ENCODE data around the gene BMPR1A. TPM values are rescaled to one million over a fixed set of nuclear protein-coding genes. Genes with fewer than 3 reads are reported as not detected.

BMPR1A gene
- 100 to 1,000 TPM in 1 of 5 donors, 10 to 100 TPM in 4; 18.3 to 104 (median 35.3) TPM for total RNA-seq
- polyA plus RNA-seq = 1 to 10 TPM; 5.8 to 6.5 (median 5.9) TPM
- long read RNA-seq, donor 1, full-length matches to known transcripts = 1 of 1 reads
- long read RNA-seq, donor 1, partial matches to known transcripts = 0 of 1 reads
- long read RNA-seq, donor 1, other reads (novel, unspliced or antisense) = 0 of 1 reads
- long read RNA-seq, donor 2, full-length matches to known transcripts = 4 of 4 reads
- long read RNA-seq, donor 2, partial matches to known transcripts = 0 of 4 reads
- long read RNA-seq, donor 2, other reads (novel, unspliced or antisense) = 0 of 4 reads
- long read RNA-seq, donor 3, full-length matches to known transcripts = 1 of 13 reads
- long read RNA-seq, donor 3, partial matches to known transcripts = 12 of 13 reads
- long read RNA-seq, donor 3, other reads (novel, unspliced or antisense) = 0 of 13 reads
- long read RNA-seq, donor 4 = 0 reads
- long read RNA-seq, donor 5, full-length matches to known transcripts = 5 of 13 reads
- long read RNA-seq, donor 5, partial matches to known transcripts = 8 of 13 reads
- long read RNA-seq, donor 5, other reads (novel, unspliced or antisense) = 0 of 13 reads
- long read RNA-seq, donor 6, full-length matches to known transcripts = 6 of 42 reads
- long read RNA-seq, donor 6, partial matches to known transcripts = 36 of 42 reads
- long read RNA-seq, donor 6, other reads (novel, unspliced or antisense) = 0 of 42 reads
- long read RNA-seq, donor 7, full-length matches to known transcripts = 8 of 14 reads
- long read RNA-seq, donor 7, partial matches to known transcripts = 6 of 14 reads
- long read RNA-seq, donor 7, other reads (novel, unspliced or antisense) = 0 of 14 reads
- long read RNA-seq, donor 8, full-length matches to known transcripts = 2 of 2 reads
- long read RNA-seq, donor 8, partial matches to known transcripts = 0 of 2 reads
- long read RNA-seq, donor 8, other reads (novel, unspliced or antisense) = 0 of 2 reads
- long read RNA-seq, donor 9 = 0 reads
- long read RNA-seq, donor 10, full-length matches to known transcripts = 1 of 1 reads
- long read RNA-seq, donor 10, partial matches to known transcripts = 0 of 1 reads
- long read RNA-seq, donor 10, other reads (novel, unspliced or antisense) = 0 of 1 reads

GRCh38 chr10:86756511-86757112 is at the start of gene BMPR1A:
BMPR1A (plus strand) TSS chr10:86756619; CDS start chr10:86876019, 119,400 bp downstream.
- WGBS, 5 donors = 0% methylated on average over 6 to 79 of the region's 85 CpGs
- peak in 1 of 4 donors; percentile 19 for TF ChIP-seq POLR2A (IDR thresholded peaks at IDR 0.05)
- TF ChIP-seq CTCF (IDR thresholded peaks at IDR 0.05) = no peak
- TF ChIP-seq POLR2AphosphoS5 (IDR thresholded peaks at IDR 0.05) = peak in 2 of 3 donors; percentile 56 to 71
- TF ChIP-seq EP300 (IDR thresholded peaks at IDR 0.05) = no peak
- no peaks in the 10 kb centered on the region for H3K36me3 ChIP-seq
- H3K4me3 ChIP-seq = peak within 1 kb of the TSS; percentile 75 to 87 (median 80)
- H3K9me3 ChIP-seq = no peaks in the 10 kb centered on the region
- DNase-seq = peak; percentile 76 to 91
- H3K4me1 ChIP-seq = peaks cover 11 to 80% (median 38%) of the 10 kb centered on the region in 4 donors
- intact Hi-C loops (cut with DNase I; ENCODE audit: low total_unique reads) = no loop called here
- H3K27ac ChIP-seq = peak within 1 kb of the TSS; percentile 97 to 100 (median 99)
- H3K27me3 ChIP-seq = peaks cover 0 to 18% (median 3%) of the 10 kb centered on the region in 3 donors

DNA sequence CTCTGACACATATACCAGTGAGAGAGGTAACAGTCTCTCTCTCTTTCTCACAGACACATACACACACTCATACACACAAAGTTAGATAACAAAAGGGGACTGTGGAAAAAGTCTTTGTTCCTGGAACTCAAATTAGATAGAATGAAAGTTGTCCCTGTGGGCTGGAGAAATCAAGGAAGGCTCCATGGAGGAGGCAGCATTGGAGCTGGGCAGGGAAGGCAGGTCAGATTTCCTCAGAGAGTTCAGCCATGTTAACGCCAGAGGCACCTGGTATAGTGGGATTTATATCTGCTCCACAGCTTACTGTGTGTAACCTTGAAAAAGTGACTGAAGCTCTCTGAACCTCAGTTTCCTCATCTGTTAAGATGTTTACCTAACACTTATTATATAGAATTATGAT is 49.4 kb upstream of the BMPR1A start:
- no peak overlapping the region for H3K4me3 ChIP-seq
- H3K27me3 ChIP-seq = no peaks in the 10 kb centered on the region
- intact Hi-C loops (cut with DNase I; ENCODE audit: low total_unique reads) = no loop called here
- H3K27ac ChIP-seq = peak overlapping the region in 1 of 5 donors; percentile 99
- no peaks in the 10 kb centered on the region for H3K36me3 ChIP-seq
- peaks cover 3 to 17% (median 12%) of the 10 kb centered on the region in 4 donors for H3K4me1 ChIP-seq
- 92 to 100% (median 94%) methylated on average over 1 of the region's 1 CpG for WGBS, 5 donors
- TF ChIP-seq CTCF (IDR thresholded peaks at IDR 0.05) (no peak), EP300 (IDR thresholded peaks at IDR 0.05) (no peak), POLR2A (IDR thresholded peaks at IDR 0.05) (no peak), POLR2AphosphoS5 (IDR thresholded peaks at IDR 0.05) (no peak)
- no peaks in the 10 kb centered on the region for H3K9me3 ChIP-seq
- DNase-seq = no peak

GRCh38 chr10:86707505-86707904 is 48.9 kb upstream of the BMPR1A start:
- 66 to 82% (median 69%) methylated on average over 4 of the region's 4 CpGs for WGBS, 5 donors
- no peak for TF ChIP-seq EP300 (IDR thresholded peaks at IDR 0.05)
- TF ChIP-seq POLR2A (IDR thresholded peaks at IDR 0.05) = no peak
- TF ChIP-seq CTCF (IDR thresholded peaks at IDR 0.05) = no peak
- no peak for TF ChIP-seq POLR2AphosphoS5 (IDR thresholded peaks at IDR 0.05)
- no peaks in the 10 kb centered on the region for H3K36me3 ChIP-seq
- H3K4me3 ChIP-seq = no peak overlapping the region
- H3K27ac ChIP-seq = peak overlapping the region in 1 of 5 donors; percentile 99
- H3K9me3 ChIP-seq = no peaks in the 10 kb centered on the region
- no peak for DNase-seq
- H3K27me3 ChIP-seq = no peaks in the 10 kb centered on the region
- intact Hi-C loops (cut with DNase I; ENCODE audit: low total_unique reads) = no loop called here
- peaks cover 7 to 23% (median 17%) of the 10 kb centered on the region in 4 donors for H3K4me1 ChIP-seq
